VCaP (cell line): ENCODE data around the gene PACS2.
"Not testable (repeated sequence)": the region's sequence is repeated elsewhere in the genome, so short reads cannot be mapped to it uniquely, and the experiment has no call there.

Experiments
- H3K27ac ChIP-seq: fragments of 450-650 bp; 2 replicates; pipeline ENCODE4 v1.5.1; 2017
- CTCF ChIP-seq: fragments of 450-650 bp; conservative IDR thresholded peaks from 2 replicates; pipeline ENCODE4 v1.5.1; 2017; ENCODE audit warnings: mild to moderate bottlenecking, moderate library complexity

The PACS2 gene

GRCh38 chr14:105282098-105282725 is 32.3 kb upstream of the PACS2 start:
- H3K27ac ChIP-seq, result no peak overlapping the region
- TF ChIP-seq CTCF, result peak; percentile 45

- H3K27ac ChIP-seq, result no peak overlapping the region
- TF ChIP-seq CTCF, result no peak
These were observed 31.5 kb upstream of the PACS2 start for GRCh38 chr14:105283028-105283427.

- H3K27ac ChIP-seq, result no peak overlapping the region
- no peak for TF ChIP-seq CTCF
These were observed 30.6 kb upstream of the PACS2 start for GRCh38 chr14:105283899-105284298.

GRCh38 chr14:105285174-105285573 is 29.4 kb upstream of the PACS2 start:
- TF ChIP-seq CTCF, result no peak
- no peak overlapping the region for H3K27ac ChIP-seq

- TF ChIP-seq CTCF, result no peak
- H3K27ac ChIP-seq, result no peak overlapping the region
These were observed 27.8 kb upstream of the PACS2 start for GRCh38 chr14:105286759-105287144.

GRCh38 chr14:105287249-105288102 is 27.1 kb upstream of the PACS2 start:
- H3K27ac ChIP-seq, result no peak overlapping the region
- TF ChIP-seq CTCF, result no peak

- H3K27ac ChIP-seq, result not testable (repeated sequence)
These were observed 25.6 kb upstream of the PACS2 start for GRCh38 chr14:105288936-105289335.
